ENCODE measurements around the gene ETHE1.

ETHE1 gene

GRCh38 chr19:43486412-43486811 is 40.6 kb downstream of the ETHE1 start:
- DNase-seq, result no peak

GRCh38 chr19:43485951-43486350 is 41.0 kb downstream of the ETHE1 start:
- no peak for DNase-seq

DNA sequence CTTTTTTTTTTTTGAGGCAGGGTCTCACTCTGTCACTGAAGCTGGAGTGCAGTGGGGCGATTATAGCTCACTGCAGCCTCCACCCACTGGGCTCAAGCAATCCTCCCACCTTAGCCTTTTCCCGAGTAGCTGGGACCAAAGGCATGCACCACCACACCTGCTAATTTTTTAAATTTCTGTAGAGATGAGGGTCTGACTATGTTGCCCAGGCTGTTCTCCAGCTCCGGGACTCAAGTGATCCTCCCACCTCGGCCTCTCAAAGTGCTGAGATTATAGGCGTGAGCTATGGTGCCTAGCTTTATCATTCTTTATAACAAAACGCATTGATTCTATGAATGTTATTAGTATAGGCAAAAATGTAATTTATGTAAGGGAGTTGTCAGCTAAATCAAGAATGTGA is 43.7 kb downstream of the ETHE1 start:
- no peak for DNase-seq

DNA sequence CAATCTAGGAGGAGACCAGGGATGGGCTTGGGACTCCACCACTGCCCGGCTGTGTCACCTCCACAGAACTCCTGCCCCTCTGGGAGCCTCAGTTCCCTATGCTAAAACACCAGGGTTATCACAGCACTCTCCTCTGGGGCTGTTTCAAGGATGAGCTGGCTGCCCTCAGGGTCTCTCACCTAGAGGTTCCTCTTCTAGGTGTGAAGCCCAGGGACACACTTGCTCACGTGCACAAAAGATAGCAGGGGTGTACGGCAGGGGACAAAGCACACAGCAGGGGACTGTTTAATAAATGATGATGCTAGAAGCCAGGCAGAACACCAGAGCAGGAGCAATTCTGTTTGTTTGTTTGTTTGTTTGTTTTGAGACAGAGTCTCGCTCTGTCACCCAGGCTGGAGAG is 44.8 kb downstream of the ETHE1 start:
- no peak for DNase-seq

DNA sequence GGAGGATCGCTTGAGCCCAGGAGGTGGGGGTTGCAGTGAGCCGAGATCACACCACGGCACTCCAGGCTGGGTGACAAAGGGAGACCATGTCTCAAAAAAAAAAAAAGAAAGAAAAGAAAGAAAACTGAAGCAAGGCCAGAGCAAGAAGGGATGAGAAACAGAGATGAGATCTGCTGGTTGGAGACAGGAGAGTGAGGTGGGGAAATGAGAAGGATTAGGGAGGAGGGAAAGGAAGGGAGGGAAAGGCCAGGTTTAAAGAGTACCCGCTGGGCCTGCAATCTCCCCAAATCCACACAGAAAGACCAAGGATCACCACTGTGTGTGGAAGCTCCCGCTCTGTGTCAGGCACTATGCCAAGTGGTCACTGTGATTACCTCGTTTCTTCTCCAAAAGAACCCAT is 45.3 kb downstream of the ETHE1 start:
- no peak for DNase-seq

GRCh38 chr19:43480574-43480973 is 46.4 kb downstream of the ETHE1 start:
- no peak for DNase-seq

- DNase-seq, result no peak
Observed at GRCh38 chr19:43479961-43480561, 46.9 kb downstream of the ETHE1 start.

GRCh38 chr19:43479226-43479625 is 47.8 kb downstream of the ETHE1 start:
- DNase-seq, result no peak

DNA sequence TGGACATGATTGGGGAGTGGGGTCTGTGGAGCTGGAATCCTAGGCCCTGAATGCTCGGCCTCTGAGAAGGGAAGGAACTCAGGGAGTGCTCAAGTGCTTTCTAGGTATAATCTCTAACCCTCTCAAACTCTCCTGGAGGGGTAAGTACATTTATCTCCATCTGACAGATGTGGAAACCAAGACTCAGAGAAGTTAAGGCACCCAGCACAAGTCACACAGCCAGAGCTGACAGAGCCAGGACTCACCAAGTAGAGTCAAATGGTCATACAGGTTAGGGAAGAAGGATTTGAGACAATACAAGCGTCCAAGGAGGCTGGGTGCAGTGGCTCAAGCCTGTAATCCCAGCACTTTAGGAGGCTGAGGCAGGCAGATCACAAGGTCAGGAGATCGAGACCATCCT is 48.7 kb downstream of the ETHE1 start:
- no peak for DNase-seq

DNA sequence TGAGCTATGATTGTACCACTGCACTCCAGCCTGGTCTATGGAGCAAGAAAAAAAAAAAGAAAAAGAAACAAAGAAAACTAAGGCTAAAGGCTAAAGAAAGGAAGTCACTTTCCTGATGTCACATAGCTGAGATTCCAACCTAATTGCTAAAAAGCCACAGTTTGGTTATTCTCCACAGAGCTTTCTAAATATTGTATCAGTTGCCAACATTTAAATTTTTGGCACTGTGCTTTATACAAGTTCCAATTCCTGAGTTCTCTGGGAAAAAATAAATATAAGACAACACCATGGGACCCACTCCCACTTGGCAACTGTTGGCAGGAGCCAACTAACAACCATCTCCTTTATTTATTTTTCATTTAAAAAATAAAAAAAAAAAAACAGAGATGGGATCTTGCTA is 50.4 kb downstream of the ETHE1 start:
- DNase-seq, result no peak

DNA sequence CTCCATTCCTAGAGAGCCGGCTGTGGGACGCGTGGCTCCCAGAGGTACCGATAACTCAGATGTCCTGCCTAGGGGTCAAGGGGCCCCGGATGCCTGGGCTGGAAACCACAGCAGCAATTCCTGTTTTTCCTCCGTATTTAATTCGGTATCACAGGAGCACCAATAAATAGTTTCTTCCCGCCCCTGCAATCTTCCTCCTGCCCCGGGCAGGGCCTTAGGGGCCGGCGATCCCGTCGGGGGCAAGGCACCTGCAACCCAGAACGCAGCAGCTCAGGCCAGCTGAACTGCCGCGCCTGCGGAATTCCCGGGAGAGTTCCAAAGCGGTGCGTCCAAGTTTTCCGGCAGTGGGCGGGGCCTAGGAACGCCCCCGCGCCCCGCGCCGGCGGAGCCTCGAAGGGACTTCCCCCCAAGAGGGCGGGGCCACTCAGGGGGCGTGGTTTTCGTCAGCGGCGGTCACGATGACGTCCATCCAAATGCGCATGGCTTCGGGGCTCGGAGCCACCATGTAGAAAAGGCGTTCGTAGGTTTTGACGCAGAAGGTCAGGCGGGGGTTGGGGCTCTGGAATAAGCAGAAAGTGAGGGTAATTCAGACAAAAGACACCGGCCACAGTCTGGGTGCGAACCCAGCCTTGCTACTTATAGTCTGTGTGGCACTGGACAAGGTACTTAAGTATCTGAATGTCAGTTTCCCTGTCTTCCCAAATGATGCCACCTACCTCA is 51.9 kb downstream of the ETHE1 start:
- peak; percentile 95 for DNase-seq

GRCh38 chr19:43474487-43474886 is 52.5 kb downstream of the ETHE1 start:
- no peak for DNase-seq

DNA sequence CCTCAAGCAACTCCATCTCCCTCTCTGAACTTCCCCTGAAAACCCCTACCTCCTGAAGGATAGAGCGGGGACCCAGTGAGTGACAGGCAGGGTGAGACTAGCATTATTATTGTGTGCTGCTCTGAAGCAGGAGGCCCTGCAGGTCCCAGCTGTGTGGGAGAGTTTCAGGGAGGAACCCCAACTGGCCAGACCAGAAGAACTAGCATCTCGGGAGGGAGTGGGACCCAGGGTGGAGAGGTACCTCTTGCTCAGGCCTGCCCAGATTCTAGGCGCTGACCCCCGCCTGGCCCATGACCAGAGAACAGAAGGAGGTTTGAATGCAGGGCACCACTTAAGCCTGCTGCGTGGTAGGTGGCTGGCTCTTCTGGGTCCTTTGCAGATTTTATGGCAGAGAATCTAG is 55.9 kb downstream of the ETHE1 start:
- DNase-seq, result no peak

DNA sequence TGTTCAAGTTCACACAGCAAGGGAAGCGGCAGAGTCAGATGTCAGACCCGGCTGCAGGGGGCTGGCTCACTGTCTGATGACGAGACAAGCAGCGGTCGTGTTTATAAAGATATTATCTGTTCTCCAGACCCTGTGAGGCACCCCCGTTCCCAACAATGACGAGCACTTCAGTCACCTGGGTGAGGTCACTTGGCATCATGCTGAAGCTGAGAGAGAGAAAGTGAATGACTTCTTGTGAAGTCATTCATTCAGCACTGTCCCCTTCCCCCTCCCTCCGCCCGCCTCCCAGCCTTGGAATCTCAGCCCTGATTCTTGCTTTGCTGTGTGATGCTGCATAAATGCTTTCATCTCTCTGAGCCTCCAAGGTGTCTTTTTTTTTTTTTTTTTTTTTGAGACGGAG is 56.7 kb downstream of the ETHE1 start:
- peak; percentile 86 for DNase-seq

GRCh38 chr19:43469160-43469480 is 57.9 kb downstream of the ETHE1 start:
- DNase-seq, result no peak

DNA sequence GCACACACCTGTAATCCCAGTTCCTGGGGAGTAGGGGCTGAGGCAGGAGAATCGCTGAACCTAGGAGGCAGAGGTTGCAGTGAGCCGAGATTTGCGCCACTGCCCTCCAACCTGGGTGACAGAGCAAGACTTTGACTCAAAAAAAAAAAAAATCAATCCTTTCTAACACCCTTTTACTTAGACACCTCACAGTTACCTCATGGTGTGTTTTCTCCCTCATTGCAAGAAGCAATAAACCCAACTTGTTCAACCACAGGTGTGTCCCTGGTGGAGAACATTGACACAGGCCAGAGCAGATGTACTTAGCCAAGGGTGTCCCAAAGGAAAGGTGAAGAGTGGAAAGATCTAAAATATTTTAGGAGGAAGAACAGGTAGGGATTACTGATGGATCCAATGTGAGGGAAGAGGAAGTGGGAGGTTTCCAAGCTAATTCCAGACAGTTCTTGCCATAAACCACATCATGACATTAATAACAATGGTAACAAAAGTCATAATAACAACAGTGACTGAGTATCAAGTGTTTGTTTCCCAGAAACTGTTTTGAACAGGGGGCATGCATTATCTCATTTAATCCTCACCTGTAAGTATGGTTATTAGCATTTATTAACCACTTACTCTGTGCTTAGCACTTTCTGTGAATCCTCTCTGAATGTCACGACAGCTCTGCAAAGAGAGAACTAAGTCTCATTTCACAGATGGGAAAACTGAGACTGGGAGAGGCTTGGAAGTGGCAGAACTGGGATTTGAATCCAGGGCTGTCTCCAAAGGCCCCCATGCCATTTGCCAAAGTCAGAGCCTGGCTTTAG is 58.4 kb downstream of the ETHE1 start:
- no peak for DNase-seq

DNA sequence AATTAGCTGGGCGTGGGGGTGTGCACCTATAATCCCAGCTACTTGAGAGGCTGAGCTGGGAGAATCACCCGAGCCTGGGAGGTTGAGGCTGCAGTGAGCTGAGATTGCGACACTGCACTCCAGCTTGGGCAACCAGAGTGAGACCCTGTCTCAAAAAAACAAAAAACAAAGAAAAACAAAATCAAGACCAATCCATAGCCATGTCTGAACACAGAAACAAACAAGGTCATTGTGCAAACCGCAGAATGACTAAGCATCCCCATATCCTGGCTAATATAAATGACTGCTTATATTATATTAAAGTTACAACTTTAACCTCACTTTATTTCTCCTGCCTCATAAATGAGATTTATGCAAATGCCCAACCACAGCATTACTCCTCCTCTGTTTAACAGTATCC is 59.3 kb downstream of the ETHE1 start:
- DNase-seq, result no peak

DNA sequence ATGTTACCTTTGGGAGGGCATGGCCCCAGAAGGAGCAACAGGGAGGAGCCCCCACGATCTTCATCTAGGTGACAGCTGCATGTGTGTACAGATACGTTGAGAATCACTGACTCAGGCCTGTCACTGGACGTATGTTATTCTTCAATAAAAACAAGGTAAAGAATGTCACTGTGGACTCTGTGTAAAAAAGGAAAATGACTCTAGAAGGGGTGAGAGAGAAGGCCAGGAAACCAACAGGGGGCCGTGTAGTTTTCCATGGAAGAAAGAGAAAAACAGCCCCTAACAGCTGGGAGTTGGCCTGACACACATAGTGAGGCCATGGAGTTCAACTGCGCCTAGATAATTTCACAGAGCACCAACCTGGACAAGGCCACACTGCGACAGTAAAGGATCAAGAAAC is 59.7 kb downstream of the ETHE1 start:
- DNase-seq, result no peak

GRCh38 chr19:43466793-43467192 is 60.2 kb downstream of the ETHE1 start:
- DNase-seq, result no peak

GRCh38 chr19:43465468-43466120 is 61.4 kb downstream of the ETHE1 start, which contains the start of gene LYPD3:
Gene LYPD3 (minus strand): TSS chr19:43465608. CDS start chr19:43465571, 37 bp downstream.
- DNase-seq, result peak; percentile 63

DNA sequence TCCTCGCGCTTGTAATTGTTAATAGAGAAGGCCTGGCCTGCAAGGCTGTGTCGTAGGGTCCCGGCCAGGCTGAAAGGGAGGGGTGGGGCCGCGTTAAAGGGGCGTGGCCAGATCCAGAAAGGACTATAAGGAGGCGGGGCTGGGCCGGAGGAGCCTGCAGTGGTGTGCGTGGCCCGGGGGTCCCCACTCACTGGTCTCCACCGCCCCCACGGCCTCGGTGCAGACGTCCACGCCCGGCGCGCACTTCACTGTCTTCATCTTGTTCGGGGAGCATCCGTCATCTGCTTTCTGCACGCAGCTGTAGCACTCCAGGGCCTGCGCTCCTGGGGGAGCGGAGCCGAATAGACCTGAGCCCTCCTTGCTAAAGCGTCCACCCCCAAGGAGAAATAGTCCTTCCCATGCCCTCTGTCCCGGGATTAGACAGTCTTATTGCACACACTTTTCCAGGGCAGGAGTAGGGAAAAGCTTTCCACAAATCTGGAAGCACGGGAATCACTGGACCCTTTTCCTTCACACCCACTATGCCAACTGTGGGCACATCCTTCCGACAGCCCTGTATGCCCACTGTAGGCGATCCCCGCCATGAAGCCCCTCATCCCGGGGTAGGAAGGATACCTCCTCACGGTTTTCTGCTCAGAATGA is 62.7 kb downstream of the ETHE1 start:
- no peak for DNase-seq

DNA sequence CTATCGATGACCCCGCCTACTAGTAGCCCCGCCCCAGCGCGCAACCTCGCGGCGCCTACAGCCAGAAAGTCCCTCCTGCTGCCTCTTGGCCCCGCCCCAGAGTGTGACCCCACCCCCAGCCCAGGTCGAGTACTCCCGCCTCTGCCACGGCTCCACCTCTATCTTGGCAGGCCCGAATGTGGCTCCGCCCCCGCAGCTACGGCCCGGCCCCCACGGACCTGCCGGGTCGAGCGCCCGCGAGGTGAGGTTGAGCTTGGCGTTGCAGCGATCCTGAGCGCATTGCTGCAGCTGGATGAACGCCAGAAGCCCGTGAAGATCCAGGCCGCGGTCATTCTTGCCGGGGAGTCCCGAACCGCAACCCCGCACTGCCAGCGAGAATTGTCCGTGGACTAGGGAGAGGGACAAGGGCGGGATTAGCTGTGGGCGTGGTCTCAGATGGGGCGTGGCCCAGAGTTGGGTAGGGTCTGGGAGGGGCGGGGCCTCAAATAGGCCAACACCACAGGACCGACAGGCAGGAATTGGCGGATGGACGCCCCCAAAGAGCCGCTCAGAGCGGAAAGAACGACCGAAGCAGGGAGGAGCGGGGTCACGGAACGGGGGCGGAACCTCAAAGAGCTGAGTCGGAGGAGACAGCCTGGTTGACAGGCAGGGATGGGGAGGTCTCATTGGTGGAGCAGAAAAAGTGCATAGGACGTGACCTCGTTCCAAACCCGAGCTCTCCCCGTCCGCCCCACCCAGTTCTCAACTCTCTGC is 63.4 kb downstream of the ETHE1 start:
- DNase-seq, result peak; percentile 99
